Nephron progenitor cell (in vitro differentiated cells): ENCODE results near the gene COL8A1.

Experiments
- DNase-seq: peaks from one replicate; pipeline ENCODE4 v3.0.0; 2021
- H3K27ac Mint-ChIP-seq: 2 replicates; pipeline ENCODE4 v1.8.0; 2021; ENCODE audit warnings: mild to moderate bottlenecking, moderate library complexity, mixed read lengths
- H3K27me3 Mint-ChIP-seq: 2 replicates; pipeline ENCODE4 v1.8.0; 2021; ENCODE audit warnings: mild to moderate bottlenecking, low read depth, mixed read lengths; ENCODE audit not compliant: poor library complexity
- H3K36me3 Mint-ChIP-seq: 2 replicates; pipeline ENCODE4 v1.8.0; 2021; ENCODE audit warnings: low read depth, mixed read lengths
- H3K4me1 Mint-ChIP-seq: 2 replicates; pipeline ENCODE4 v1.8.0; 2021; ENCODE audit warnings: mixed read lengths
- H3K4me3 Mint-ChIP-seq: 2 replicates; pipeline ENCODE4 v1.8.0; 2021; ENCODE audit warnings: mild to moderate bottlenecking, moderate library complexity, mixed read lengths
- H3K9me3 Mint-ChIP-seq: 2 replicates; pipeline ENCODE4 v1.8.0; 2021; ENCODE audit warnings: mild to moderate bottlenecking, moderate library complexity, mixed read lengths
- TF ChIP-seq, protein P1 (sequence below): fragments of 200-600 bp; sonication (generic); IDR thresholded peaks from 2 replicates; pipeline ENCODE4 v1.5.0; 2021; ENCODE audit warnings: antibody characterized with exemption

The COL8A1 gene

DNA sequence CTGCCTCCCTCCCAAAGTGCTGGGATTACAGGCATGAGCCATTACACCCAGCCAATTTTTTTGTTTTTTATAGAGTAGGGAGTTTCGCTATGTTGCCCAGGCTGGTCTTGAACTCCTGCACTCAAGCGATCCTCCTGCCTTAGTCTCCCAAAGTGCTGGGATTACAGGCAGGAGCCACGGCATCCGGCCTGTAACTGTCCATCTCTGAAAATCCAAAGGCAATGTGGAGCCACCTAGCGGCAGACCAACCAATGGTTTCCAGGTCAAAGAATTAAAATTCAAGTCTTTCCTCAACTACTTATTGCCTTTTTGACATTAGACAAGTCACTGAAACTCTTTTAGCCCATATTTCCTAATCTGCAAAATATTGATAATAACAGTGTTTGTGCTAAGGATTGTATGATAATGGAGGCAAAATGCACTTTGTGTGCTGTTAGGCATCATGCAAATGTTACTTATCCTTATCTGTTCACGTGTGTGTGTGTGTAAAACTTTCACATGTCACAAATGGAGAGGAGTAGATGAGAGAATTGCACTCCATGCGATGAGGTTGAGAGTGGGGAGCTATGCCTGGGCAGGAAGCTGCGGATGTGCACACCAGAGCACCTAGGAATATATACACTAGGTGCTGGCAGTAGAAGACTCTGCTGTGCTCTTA, 48.7 kb downstream of the COL8A1 start:
- Mint-ChIP-seq H3K9me3 (no peaks in the 10 kb centered on the region), H3K27ac (no peak overlapping the region), H3K4me1 (no peaks in the 10 kb centered on the region), H3K36me3 (no peaks in the 10 kb centered on the region), H3K4me3 (no peak overlapping the region), H3K27me3 (peaks cover 4% of the 10 kb centered on the region)
- peak; percentile 73 for DNase-seq
- TF ChIP-seq, protein P1, sequence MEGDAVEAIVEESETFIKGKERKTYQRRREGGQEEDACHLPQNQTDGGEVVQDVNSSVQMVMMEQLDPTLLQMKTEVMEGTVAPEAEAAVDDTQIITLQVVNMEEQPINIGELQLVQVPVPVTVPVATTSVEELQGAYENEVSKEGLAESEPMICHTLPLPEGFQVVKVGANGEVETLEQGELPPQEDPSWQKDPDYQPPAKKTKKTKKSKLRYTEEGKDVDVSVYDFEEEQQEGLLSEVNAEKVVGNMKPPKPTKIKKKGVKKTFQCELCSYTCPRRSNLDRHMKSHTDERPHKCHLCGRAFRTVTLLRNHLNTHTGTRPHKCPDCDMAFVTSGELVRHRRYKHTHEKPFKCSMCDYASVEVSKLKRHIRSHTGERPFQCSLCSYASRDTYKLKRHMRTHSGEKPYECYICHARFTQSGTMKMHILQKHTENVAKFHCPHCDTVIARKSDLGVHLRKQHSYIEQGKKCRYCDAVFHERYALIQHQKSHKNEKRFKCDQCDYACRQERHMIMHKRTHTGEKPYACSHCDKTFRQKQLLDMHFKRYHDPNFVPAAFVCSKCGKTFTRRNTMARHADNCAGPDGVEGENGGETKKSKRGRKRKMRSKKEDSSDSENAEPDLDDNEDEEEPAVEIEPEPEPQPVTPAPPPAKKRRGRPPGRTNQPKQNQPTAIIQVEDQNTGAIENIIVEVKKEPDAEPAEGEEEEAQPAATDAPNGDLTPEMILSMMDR = peak; percentile 74

DNA sequence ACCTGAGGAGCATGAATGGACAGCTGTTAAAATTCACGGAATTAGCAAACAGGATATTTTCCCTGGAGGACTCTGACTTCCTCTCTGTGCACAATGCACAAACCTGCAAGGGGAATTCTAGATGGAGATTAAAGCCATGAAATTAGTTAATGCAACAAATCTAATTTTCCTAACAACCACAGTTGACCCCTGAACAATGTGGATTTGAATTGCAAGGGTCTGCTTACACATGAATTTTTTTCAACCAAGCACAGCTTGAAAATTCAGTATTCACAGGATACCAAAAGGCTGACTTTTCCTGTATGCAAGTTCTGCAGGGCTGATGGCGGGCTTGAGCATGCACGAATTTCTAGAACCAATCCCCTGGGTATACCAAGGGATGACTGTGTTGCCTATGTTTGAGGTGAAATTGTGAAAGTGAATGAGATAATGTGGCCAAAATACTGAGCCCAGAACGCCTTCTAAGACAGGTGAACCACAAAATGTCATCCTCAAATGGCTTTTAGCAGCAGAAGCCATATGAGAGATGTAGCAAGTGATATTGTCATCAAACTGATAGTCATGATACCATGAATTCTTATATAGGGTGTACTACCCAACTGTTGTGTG, 52.5 kb downstream of the COL8A1 start:
- no peak for DNase-seq
- Mint-ChIP-seq H3K27me3 (no peaks in the 10 kb centered on the region), H3K36me3 (no peaks in the 10 kb centered on the region), H3K4me1 (no peaks in the 10 kb centered on the region), H3K9me3 (no peaks in the 10 kb centered on the region), H3K4me3 (no peak overlapping the region), H3K27ac (no peak overlapping the region)
- TF ChIP-seq, protein P1 = no peak

DNA sequence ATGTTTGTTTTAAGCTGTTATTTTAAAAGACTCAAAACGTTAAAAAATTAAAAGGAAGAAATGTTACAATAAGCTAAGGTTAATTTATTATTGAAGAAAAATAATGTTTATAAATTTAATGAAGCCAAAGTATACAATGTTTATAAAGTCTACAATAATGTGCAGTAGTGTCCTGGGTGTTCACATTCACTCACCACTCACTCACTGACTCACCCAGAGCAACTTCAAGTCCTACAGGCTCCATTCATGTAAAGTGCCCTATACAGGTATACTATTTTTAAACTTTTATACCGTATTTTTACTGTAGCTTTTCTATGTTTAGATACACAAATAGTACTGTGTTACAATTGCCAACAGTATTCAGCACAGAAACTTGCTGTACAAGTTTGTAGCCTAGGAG, 55.2 kb downstream of the COL8A1 start:
- DNase-seq = no peak
- H3K27me3 Mint-ChIP-seq = no peaks in the 10 kb centered on the region
- H3K27ac Mint-ChIP-seq = no peak overlapping the region
- no peaks in the 10 kb centered on the region for H3K36me3 Mint-ChIP-seq
- peaks cover 3% of the 10 kb centered on the region for H3K9me3 Mint-ChIP-seq
- TF ChIP-seq, protein P1 = no peak
- no peaks in the 10 kb centered on the region for H3K4me1 Mint-ChIP-seq
- H3K4me3 Mint-ChIP-seq = no peak overlapping the region

GRCh38 chr3:99696497-99696896, 58.1 kb downstream of the COL8A1 start:
- peaks cover 3% of the 10 kb centered on the region for H3K9me3 Mint-ChIP-seq
- no peak overlapping the region for H3K27ac Mint-ChIP-seq
- no peak overlapping the region for H3K4me3 Mint-ChIP-seq
- TF ChIP-seq, protein P1 = no peak
- DNase-seq = no peak
- no peaks in the 10 kb centered on the region for H3K4me1 Mint-ChIP-seq
- H3K27me3 Mint-ChIP-seq = no peaks in the 10 kb centered on the region
- no peaks in the 10 kb centered on the region for H3K36me3 Mint-ChIP-seq

- TF ChIP-seq, protein P1 = no peak
- Mint-ChIP-seq H3K9me3 (peaks cover 3% of the 10 kb centered on the region), H3K36me3 (no peaks in the 10 kb centered on the region), H3K27ac (no peak overlapping the region), H3K27me3 (no peaks in the 10 kb centered on the region), H3K4me1 (no peaks in the 10 kb centered on the region), H3K4me3 (no peak overlapping the region)
- DNase-seq = no peak
Observed at GRCh38 chr3:99697250-99697649, 58.9 kb downstream of the COL8A1 start.

GRCh38 chr3:99698932-99699331, 60.5 kb downstream of the COL8A1 start:
- Mint-ChIP-seq H3K27ac (no peak overlapping the region), H3K36me3 (no peaks in the 10 kb centered on the region), H3K9me3 (peaks cover 3% of the 10 kb centered on the region), H3K27me3 (no peaks in the 10 kb centered on the region), H3K4me1 (no peaks in the 10 kb centered on the region), H3K4me3 (no peak overlapping the region)
- TF ChIP-seq, protein P1 = no peak
- no peak for DNase-seq
